IPS-NIHi7 (cell line): ENCODE results near the gene JAM2.
"Not testable (repeated sequence)": the region's sequence is repeated elsewhere in the genome, so short reads cannot be mapped to it uniquely, and the experiment has no call there.

ENCODE experiments used
- DNase-seq: peaks from one replicate; pipeline ENCODE4 v3.0.0; 2012; ENCODE audit warnings: mixed read lengths; ENCODE audit errors: extremely low spot score

Gene JAM2

GRCh38 chr21:25643486-25643885, 4.4 kb downstream of the JAM2 start:
- no peak for DNase-seq

GRCh38 chr21:25646474-25646873, 7.4 kb downstream of the JAM2 start:
- DNase-seq: no peak

- DNase-seq: no peak
These were observed 8.6 kb downstream of the JAM2 start for GRCh38 chr21:25647647-25648046.

- no peak for DNase-seq
These were observed 10.1 kb downstream of the JAM2 start for GRCh38 chr21:25649146-25649545.

GRCh38 chr21:25656412-25656811, 17.4 kb downstream of the JAM2 start:
- DNase-seq: no peak

GRCh38 chr21:25657140-25657539, 18.1 kb downstream of the JAM2 start:
- no peak for DNase-seq

- no peak for DNase-seq
These were observed 19.5 kb downstream of the JAM2 start for GRCh38 chr21:25658427-25659035.

- DNase-seq: no peak
These were observed 21.2 kb downstream of the JAM2 start for GRCh38 chr21:25660233-25660632.

GRCh38 chr21:25664491-25664931, 25.5 kb downstream of the JAM2 start:
- no peak for DNase-seq

- DNase-seq: no peak
These were observed 31.7 kb downstream of the JAM2 start for GRCh38 chr21:25670726-25671125.

GRCh38 chr21:25676451-25676850, 37.4 kb downstream of the JAM2 start:
- no peak for DNase-seq

- no peak for DNase-seq
These were observed 43.3 kb downstream of the JAM2 start for GRCh38 chr21:25682382-25682781.

- DNase-seq: no peak
These were observed 48.7 kb downstream of the JAM2 start for GRCh38 chr21:25687787-25688186.

GRCh38 chr21:25688275-25689155, 49.5 kb downstream of the JAM2 start:
- DNase-seq: no peak

- DNase-seq: no peak
These were observed 50.2 kb downstream of the JAM2 start for GRCh38 chr21:25689226-25689625.

- no peak for DNase-seq
These were observed 52.9 kb downstream of the JAM2 start for GRCh38 chr21:25691976-25692375.

- not testable (repeated sequence) for DNase-seq
These were observed 56.4 kb downstream of the JAM2 start for GRCh38 chr21:25695461-25695860.

- DNase-seq: no peak
These were observed 61.7 kb downstream of the JAM2 start for GRCh38 chr21:25700741-25701140.

- DNase-seq: no peak
These were observed 62.5 kb downstream of the JAM2 start for GRCh38 chr21:25701529-25701928.

GRCh38 chr21:25708467-25709065, 69.5 kb downstream of the JAM2 start:
- DNase-seq: peak; percentile 24

- DNase-seq: no peak
These were observed 70.7 kb downstream of the JAM2 start for GRCh38 chr21:25709684-25710265.

GRCh38 chr21:25710550-25710949, 71.5 kb downstream of the JAM2 start:
- no peak for DNase-seq
